HFF-Myc (cell line): ENCODE data around the gene DCLK2.

Experiments
- DNase-seq: peaks from one replicate; pipeline ENCODE4 v3.0.0-alpha.2; 2011; ENCODE audit warnings: low read depth; ENCODE audit errors: extremely low read depth
- H3K4me3 ChIP-seq: replicated peaks from 2 replicates; pipeline ENCODE4 v1.5.1; 2011; ENCODE audit warnings: low read depth, mild to moderate bottlenecking, control low read depth, low read length
- CTCF ChIP-seq: IDR thresholded peaks from 2 replicates; pipeline ENCODE4 v1.5.1; 2012; ENCODE audit warnings: mild to moderate bottlenecking, low read depth, low read length, control low read depth; ENCODE audit errors: missing control alignments

The DCLK2 gene

GRCh38 chr4:150212927-150213326, 134.7 kb downstream of the DCLK2 start:
- no peak for TF ChIP-seq CTCF
- no peak for DNase-seq

DNA sequence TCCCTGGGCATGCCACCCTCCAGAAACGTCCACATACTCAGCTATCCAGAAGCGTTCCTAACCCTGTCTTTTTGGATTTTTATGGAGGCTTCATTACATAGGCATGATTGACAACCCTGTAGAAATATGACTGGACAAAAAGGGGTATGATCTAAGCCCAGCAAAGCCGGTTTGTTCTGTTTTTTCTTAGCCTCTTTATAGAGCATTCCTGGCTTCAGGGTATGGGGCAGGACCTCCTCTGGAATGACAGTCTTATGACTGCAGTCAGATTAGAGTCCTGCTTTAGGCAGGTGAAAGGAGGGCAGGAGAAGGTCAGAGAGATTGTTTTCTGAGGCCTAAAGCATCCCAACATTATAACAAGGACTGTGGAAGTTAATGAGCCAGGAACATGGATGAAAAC, 137.4 kb downstream of the DCLK2 start:
- DNase-seq = no peak
- no peak for TF ChIP-seq CTCF
- H3K4me3 ChIP-seq = no peak overlapping the region

More at GRCh38 chr4:150212927-150213326, 134.7 kb downstream of the DCLK2 start:
- H3K4me3 ChIP-seq = no peak overlapping the region

GRCh38 chr4:150216726-150217125, 138.5 kb downstream of the DCLK2 start:
- no peak for DNase-seq
- no peak for TF ChIP-seq CTCF
- no peak overlapping the region for H3K4me3 ChIP-seq

DNA sequence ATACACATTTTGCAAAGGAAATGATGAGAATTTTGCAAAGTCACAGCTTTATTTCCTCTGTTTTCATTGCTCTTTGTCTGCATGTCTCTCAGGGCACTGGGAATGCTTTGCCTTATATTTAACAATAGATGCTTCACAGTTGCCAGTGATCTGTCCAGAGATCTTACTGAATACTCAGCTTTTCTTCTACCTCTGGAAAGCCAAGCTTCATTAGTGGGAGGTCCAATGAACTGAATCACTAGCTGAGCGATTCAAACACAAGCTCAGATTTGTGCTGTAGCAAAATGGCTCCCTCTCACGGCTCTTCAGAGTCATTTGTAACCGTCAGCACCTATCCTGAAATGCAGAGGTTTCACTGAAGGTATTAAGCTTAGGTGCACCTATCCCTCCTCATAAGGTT, 138.9 kb downstream of the DCLK2 start:
- DNase-seq = no peak
- no peak overlapping the region for H3K4me3 ChIP-seq
- peak; percentile 37 for TF ChIP-seq CTCF

GRCh38 chr4:150217808-150218207, 139.6 kb downstream of the DCLK2 start:
- no peak overlapping the region for H3K4me3 ChIP-seq
- no peak for TF ChIP-seq CTCF
- DNase-seq = no peak

GRCh38 chr4:150218447-150218846, 140.2 kb downstream of the DCLK2 start:
- no peak for TF ChIP-seq CTCF
- DNase-seq = no peak
- no peak overlapping the region for H3K4me3 ChIP-seq

- H3K4me3 ChIP-seq = no peak overlapping the region
- DNase-seq = no peak
- TF ChIP-seq CTCF = no peak
Measured at GRCh38 chr4:150219841-150220240, 141.6 kb downstream of the DCLK2 start.
